HUES48 (cell line): ENCODE results near the gene DEFB131A.
"Not testable (repeated sequence)": the region's sequence is repeated elsewhere in the genome, so short reads cannot be mapped to it uniquely, and the experiment has no call there.

Experiments
- H3K27ac ChIP-seq: one replicate; pipeline ENCODE4 v1.7.0; 2013; ENCODE audit warnings: low read depth, low read length, inconsistent platforms
- H3K27me3 ChIP-seq: 2 replicates; pipeline ENCODE4 v1.6.1; 2013; ENCODE audit warnings: mild to moderate bottlenecking, low read length; ENCODE audit not compliant: control insufficient read depth, insufficient read depth
- H3K36me3 ChIP-seq: 2 replicates; pipeline ENCODE4 v1.6.1; 2013; ENCODE audit warnings: low read length; ENCODE audit not compliant: control insufficient read depth, insufficient read depth
- H3K4me1 ChIP-seq: 2 replicates; pipeline ENCODE4 v1.6.1; 2013; ENCODE audit warnings: mild to moderate bottlenecking, low read length; ENCODE audit not compliant: control insufficient read depth, insufficient read depth
- H3K4me3 ChIP-seq: 2 replicates; pipeline ENCODE4 v1.5.1; 2013; ENCODE audit warnings: mild to moderate bottlenecking, low read depth, low read length
- H3K9ac ChIP-seq: 2 replicates; pipeline ENCODE4 v1.6.1; 2013; ENCODE audit warnings: mild to moderate bottlenecking, low read depth, low read length, moderate library complexity
- H3K9me3 ChIP-seq: 2 replicates; pipeline ENCODE4 v1.6.1; 2013; ENCODE audit warnings: low read length; ENCODE audit not compliant: control insufficient read depth, insufficient read depth

Gene DEFB131A

GRCh38 chr4:9444114-9444513 is at the start of gene DEFB131A:
TSS of gene DEFB131A (plus strand) at chr4:9444414. CDS start at chr4:9444534, 120 bp downstream.
- not testable (repeated sequence) for H3K4me1 ChIP-seq, H3K36me3 ChIP-seq, H3K9ac ChIP-seq, H3K27ac ChIP-seq, H3K4me3 ChIP-seq, H3K27me3 ChIP-seq, H3K9me3 ChIP-seq

DNA sequence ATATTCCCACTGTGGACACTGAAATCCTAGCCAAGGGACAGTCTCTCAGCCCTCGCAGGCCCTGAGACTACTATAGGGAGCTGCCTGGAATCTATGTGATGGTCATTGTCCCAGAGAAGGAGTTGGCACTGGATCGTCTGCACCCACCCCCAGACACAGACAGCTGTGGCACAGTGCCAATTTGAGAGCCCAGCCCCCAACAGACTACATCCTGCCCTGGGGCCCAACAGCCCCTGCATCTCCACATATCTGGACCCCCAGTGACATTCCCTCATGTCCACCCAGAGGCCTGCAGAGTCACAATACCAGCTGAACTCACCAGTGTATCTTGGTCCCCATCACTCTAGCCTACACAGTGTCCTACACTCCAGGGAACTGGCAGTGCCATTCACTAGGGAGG is 38.4 kb upstream of the DEFB131A start:
- peaks cover 13% of the 10 kb centered on the region; the same call in 1 of the 2 replicates for H3K9me3 ChIP-seq
- not testable (repeated sequence) for H3K27me3 ChIP-seq, H3K4me1 ChIP-seq, H3K27ac ChIP-seq, H3K36me3 ChIP-seq, H3K9ac ChIP-seq, H3K4me3 ChIP-seq

- not testable (repeated sequence) for H3K27ac ChIP-seq, H3K27me3 ChIP-seq, H3K4me3 ChIP-seq, H3K36me3 ChIP-seq, H3K9ac ChIP-seq, H3K4me1 ChIP-seq
- peaks cover 13% of the 10 kb centered on the region; the same call in 1 of the 2 replicates for H3K9me3 ChIP-seq
Measured at GRCh38 chr4:9406491-9406890, 37.7 kb upstream of the DEFB131A start.

GRCh38 chr4:9409793-9410192 is 34.4 kb upstream of the DEFB131A start:
- peaks cover 8% of the 10 kb centered on the region; the same call in 1 of the 2 replicates for H3K9me3 ChIP-seq
- no peak overlapping the region for H3K4me3 ChIP-seq
- H3K4me1 ChIP-seq = no peaks in the 10 kb centered on the region
- no peaks in the 10 kb centered on the region for H3K36me3 ChIP-seq
- H3K27ac ChIP-seq = no peak overlapping the region
- H3K9ac ChIP-seq = no peak overlapping the region
- H3K27me3 ChIP-seq = no peaks in the 10 kb centered on the region

GRCh38 chr4:9421884-9422455 is 22.2 kb upstream of the DEFB131A start:
- not testable (repeated sequence) for H3K36me3 ChIP-seq, H3K4me1 ChIP-seq, H3K4me3 ChIP-seq, H3K27me3 ChIP-seq, H3K9me3 ChIP-seq, H3K27ac ChIP-seq, H3K9ac ChIP-seq

DNA sequence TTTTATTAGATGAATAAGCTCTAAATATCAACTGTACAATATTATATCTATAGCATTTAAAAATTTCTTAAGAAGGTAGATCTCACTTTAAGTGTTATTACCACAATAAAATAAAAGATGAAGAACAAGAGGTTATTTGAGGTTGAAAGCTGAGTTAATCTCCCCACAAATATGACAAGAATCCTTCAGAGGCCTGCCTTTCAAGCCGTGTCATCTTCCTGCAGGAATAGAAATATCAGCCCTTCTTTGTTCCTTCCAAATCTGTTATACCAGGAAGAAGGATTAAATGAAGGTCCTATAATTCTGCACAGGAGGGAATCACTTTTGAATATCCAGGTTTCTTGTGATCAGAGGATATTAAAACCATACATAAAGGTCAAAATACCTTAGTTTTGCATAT is 18.3 kb upstream of the DEFB131A start:
- H3K27me3 ChIP-seq, H3K4me1 ChIP-seq, H3K4me3 ChIP-seq, H3K36me3 ChIP-seq, H3K9ac ChIP-seq, H3K9me3 ChIP-seq, H3K27ac ChIP-seq: not testable (repeated sequence)

GRCh38 chr4:9430061-9430460 is 14.2 kb upstream of the DEFB131A start:
- H3K4me3 ChIP-seq, H3K36me3 ChIP-seq, H3K9me3 ChIP-seq, H3K27me3 ChIP-seq, H3K9ac ChIP-seq, H3K4me1 ChIP-seq, H3K27ac ChIP-seq: not testable (repeated sequence)

DNA sequence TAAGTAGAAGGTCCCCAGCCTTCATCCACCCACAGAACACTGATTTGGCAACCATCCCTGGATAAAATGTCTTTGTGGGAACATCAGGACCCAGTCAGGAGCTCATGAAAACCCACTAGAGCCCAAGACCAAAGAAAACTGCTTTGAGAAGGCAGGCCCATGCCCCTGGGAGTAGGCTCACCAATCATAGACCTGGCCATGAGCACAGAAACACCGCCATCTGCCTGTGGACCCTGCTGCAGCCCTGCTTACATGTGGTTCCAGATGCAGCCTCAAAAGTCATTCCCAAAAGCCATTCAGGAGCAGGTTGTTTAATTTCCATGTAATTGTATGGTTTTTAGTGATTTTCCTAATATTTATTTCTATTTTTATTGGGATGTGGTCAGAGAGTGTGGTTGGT is 10.9 kb upstream of the DEFB131A start:
- not testable (repeated sequence) for H3K4me3 ChIP-seq, H3K9me3 ChIP-seq, H3K27me3 ChIP-seq, H3K9ac ChIP-seq, H3K36me3 ChIP-seq, H3K4me1 ChIP-seq, H3K27ac ChIP-seq

GRCh38 chr4:9436728-9437127 is 7.5 kb upstream of the DEFB131A start:
- H3K9ac ChIP-seq, H3K27ac ChIP-seq, H3K4me3 ChIP-seq, H3K36me3 ChIP-seq, H3K4me1 ChIP-seq, H3K9me3 ChIP-seq, H3K27me3 ChIP-seq: not testable (repeated sequence)

DNA sequence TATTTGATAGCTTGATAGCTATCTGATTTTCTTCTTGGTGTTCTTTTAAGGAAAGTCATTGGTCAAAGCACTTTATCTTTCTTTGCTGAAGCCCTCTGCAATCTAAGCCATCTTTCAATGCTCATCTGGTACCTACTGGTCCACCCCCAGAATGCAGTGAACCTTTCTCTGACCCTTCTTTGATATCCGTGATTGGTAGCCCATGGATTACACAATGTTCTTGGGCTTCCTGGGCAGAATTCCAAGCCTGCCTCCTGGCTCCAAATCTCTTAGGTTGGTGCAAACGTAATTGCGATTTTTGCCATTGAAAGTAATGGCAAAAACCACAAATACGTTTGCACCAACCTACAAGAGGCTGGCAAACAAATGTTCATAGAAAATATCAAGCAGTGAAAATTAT is 1.9 kb upstream of the DEFB131A start:
- H3K9me3 ChIP-seq, H3K4me1 ChIP-seq, H3K9ac ChIP-seq, H3K36me3 ChIP-seq, H3K4me3 ChIP-seq, H3K27me3 ChIP-seq, H3K27ac ChIP-seq: not testable (repeated sequence)

DNA sequence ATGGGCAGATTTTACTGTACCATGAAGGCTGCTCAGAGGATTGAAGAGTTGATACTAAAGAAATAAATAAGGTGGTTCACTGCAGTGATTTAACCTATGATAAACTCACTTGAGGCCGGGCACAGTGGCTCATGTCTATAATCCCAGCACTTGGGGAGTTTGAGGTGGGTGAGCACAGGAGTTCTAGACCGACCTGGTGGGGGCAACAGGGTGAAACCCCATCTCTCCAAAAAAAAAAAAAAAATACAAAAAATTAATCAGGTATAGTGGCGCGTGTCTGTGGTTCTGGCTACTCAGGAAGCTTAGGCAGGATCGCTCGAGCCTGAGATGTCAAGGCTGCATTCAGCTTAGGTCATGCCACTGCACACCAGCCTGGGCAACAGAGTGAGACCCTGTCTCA is 467 bp downstream of the DEFB131A start:
- not testable (repeated sequence) for H3K27me3 ChIP-seq, H3K36me3 ChIP-seq, H3K4me3 ChIP-seq, H3K9me3 ChIP-seq, H3K9ac ChIP-seq, H3K4me1 ChIP-seq, H3K27ac ChIP-seq

GRCh38 chr4:9452251-9452650 is 8.0 kb downstream of the DEFB131A start:
- not testable (repeated sequence) for H3K27me3 ChIP-seq, H3K27ac ChIP-seq, H3K4me1 ChIP-seq, H3K9ac ChIP-seq, H3K9me3 ChIP-seq, H3K36me3 ChIP-seq, H3K4me3 ChIP-seq
